Activated T-cell treated with anti-CD3 and anti-CD28 coated beads for 48 hours (primary cell): Measurements from ENCODE around the gene RAD51B.

Experiments
- DNase-seq: peaks from one replicate; pipeline ENCODE4 v3.0.0-alpha.2; 2020; ENCODE audit warnings: low read depth

Gene RAD51B

DNA sequence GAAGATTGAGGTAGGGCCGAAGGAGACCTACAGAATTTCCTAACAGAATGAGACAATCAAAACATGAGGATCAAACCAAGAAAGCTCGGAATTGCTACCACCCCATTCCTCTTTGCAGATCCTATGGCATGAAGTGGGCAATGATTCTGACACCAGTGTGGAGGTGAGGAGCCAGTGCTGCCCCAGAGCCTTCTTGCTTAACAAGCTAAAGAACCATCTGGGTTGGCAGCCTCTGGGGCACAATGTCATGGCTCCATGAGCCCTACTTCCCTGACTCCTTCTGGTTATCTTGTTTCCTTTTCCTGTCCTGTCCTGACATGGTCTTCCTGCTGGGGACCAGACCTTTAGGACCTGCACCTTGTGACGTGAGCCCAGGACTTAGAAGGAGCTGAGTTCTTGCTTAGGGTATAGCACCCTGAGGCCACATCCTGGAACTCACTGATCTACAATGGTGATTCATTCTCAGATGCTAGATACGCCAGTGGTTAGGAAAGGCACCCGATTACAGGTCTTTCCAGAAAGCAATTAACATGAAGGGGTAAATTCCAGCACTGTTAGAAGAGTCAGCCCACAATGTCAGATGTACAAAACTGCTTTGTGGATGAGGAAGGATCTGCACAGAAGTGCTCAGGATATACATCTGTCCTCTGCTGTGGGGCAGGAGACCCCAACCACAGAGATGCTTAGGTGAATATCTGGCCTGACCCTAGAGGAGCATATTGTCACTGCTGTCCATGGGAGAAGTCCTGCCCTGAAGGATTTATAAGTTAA lies 649.0 kb downstream of the RAD51B start:
- DNase-seq, result peak; percentile 15

DNA sequence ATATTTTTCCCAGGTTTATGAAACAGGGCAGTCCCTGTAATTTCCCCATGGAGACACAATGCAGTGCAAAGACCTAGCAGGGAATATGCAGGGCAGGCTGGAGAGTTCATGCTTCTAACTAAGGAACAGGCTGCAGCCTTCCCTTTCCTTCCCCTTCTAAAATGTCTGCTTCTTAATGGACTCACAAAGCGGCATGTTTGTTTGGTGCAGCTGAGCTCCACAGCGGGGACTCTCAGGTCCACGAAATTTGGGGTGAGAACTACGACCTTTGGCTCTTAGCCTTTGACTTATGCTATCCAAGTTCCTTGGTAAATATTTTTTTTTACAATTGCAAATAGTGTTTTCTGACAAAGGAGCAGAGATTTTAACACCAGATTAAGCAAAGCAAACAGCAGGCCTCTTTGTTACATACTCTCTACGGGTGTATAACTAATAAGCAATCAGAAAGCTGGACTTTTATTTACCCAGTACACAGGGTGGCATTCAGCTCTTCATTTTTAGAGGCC lies 649.7 kb downstream of the RAD51B start:
- no peak for DNase-seq

DNA sequence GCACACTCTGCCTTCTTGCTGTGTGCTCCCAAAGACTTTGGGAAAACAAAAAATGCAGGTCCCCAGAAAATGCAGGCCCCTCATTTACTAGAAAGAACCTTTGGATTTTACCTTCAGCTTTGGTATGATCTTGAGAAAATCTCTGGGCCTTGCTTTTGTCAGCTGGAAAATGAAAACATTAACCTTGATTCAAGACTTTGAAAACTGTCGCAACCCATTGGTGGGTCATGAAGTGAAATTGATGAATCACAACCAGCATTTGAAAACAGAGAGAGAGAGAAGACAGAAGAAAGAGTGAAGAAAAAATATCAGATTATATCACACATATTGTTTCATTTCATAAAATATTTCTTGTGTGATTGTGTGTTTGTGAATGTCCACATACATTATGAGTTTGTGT lies 650.8 kb downstream of the RAD51B start:
- no peak for DNase-seq

DNA sequence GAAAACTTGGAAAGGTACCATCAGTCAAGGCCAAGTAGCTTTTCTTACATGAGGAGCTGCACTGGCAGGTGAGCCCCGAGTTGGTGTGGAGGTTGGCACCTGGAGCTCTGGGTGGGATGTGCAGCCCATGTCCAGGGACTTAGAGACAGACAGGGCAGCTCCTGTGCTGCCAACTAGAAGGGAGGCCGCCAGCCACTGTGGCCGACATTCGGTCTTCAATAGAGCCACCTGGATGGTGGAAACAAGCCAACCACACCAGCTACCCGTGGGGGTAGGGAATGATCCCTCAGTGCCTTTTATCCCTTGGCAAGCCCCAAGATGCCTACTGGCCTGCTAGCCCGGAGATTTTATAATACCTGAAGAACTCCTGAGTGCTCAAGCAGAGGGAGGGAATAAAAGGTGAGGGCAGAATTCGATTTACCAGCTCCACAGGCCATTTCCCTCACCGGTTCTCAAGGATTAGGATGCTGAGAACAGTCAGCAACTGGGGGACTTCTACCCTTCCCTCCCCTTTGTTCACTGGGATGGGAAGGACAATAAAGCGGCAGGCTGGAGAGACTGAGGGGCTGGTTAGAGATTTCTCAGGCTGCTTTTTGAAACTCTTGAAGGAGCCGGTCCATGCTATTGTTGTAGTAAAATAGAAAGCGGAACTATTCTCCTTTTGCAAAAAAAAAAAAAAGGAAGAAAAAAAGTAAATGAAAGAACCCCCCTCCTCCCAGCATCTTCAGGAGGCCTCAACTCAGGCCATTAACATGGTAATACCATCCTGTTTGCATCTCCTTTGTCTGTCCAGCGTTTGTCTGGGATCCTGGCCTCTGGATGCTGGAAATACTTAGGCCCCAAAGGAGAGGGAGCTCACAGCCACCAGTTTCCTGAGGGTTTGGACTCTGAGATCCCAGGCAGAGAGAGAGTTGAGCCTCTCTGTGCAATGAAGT lies 651.7 kb downstream of the RAD51B start:
- DNase-seq, result no peak

DNA sequence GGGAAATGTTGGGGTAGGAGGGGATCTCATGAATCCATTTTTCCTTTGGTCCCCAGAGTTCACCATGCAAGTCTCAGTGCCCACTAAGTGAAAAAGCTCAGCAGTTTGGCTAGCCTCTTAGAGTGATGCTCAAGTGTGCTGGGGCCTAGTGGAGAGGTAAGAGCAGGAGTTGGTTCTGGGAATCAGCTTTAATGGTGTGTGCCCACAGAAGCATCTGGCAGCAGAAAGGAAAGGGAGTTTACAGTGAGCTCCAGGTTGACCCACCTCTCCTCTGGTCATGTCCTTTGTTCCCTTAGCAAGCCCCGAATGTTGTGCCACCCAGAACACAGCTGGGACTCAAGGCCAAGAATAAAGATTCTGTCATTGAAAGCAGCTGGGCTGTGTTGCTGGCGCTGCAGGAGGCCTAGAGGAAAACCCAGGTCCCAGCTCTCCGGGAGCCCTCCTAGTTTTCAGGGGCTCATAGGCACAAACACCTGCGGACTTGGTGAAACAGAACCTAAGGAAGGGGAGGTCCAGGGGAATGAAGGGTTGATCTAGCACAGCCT lies 652.5 kb downstream of the RAD51B start:
- DNase-seq, result no peak

DNA sequence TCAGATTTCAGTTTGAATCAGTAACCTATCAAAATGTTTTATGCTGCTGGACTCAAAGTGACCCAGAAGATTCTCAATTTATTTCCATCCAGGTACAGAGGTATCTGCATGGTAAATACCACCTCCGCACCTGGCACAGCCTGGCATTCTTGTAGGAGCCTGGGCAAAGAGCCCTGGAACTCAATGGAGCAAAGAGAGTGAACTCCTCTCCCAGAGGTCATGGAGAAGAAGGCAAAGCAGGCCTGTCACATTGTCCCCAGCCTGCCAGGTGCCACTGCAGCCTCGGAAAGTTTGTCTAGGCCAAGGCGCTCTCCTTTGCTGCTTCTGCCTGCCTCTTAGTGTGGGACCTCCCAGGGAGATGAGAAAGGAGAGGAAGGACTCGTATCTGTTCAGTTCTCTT lies 653.5 kb downstream of the RAD51B start:
- no peak for DNase-seq

DNA sequence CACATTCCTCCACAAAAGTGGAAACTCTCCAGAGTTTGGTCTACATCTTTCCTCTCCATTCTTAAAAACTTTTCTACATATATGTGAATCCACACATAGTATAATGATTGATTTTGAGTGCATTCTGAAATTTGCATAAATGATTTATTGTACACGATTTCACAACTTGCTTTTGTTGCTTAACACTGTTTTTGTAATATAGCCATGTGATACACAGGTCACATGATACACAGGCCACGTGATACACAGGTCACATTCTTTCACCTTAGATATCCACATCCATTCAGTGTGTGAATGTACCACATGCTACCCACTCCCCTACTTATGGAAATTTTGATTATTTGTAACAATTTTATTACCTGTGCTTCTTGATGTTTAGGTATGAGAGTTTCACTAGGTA lies 654.2 kb downstream of the RAD51B start:
- no peak for DNase-seq

DNA sequence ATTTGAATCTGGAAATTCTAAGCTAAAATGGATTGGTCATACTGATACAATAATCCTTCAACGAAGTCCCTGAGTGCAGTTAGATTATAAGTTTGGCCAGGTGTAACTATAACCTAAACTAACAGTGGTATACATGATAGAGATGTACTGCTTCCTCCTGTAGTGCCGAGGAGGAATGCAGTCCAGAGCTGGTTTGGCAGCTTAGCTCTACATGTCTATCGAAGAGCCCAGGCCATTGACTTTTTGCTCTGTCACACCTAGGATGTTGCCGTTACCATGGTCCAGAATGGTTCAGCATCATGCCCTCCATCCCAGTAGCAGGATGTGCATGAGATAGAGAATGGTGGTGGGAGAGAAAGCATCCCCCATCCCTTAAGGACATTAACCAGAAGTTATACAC lies 655.2 kb downstream of the RAD51B start:
- no peak for DNase-seq

DNA sequence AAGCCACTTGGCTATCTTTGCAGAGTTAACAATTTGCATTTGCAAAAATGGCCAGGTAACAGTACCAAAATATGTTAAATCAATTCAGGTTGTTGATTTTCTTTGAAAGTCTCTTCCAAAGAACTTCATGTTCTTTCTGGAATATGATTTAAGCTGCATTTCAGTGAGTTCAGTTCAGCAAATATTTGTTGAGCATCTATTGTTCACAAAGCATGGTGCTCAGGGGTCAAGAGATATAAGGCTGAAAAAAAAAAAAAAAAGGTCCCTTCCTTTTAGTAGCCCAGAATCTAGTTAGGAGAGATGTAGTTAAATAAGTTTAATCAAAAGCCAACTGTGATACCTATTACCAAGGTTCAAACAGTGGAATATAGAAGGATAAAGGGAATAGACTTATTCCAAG lies 656.2 kb downstream of the RAD51B start:
- no peak for DNase-seq

DNA sequence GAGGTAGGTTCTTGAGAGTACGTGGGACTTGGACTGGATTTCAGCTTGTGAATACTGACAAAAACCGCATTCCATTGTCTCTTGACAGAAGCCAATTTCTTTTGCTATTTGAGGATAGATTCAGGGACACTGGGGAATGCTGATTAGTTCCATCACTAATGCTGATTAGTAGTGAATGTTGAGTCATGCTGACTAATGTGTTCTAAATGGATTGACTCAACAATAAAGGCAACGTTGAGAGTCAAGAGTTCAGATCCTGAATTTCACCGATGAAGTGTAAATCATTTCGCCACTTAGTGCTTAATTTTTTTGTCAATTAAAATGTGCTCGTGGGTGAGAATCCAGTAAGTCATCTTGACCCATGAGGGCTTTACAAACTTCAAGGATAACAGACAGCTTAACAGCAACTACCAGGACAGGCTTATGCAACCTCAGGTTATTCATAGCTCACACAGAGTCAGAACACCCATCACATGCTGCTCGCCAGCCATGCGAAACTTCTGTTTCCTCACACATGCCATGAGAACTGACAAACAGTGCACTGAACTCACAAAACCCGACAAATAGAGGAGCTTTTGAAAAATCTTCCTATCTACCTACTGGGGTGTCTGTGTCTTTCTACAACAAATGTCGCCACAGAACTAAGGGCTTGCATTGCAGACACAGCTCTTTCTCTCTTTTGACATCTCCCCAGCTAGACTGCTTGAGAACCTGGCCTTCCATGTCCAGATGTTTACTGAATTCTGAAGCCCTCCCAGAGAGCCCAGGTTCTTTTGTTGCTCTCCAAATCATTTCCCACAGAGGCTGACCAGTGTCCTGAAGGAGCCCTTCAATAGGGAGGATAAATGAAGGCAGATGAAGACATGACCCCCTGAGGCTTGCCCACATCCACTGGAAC lies 656.9 kb downstream of the RAD51B start:
- no peak for DNase-seq

DNA sequence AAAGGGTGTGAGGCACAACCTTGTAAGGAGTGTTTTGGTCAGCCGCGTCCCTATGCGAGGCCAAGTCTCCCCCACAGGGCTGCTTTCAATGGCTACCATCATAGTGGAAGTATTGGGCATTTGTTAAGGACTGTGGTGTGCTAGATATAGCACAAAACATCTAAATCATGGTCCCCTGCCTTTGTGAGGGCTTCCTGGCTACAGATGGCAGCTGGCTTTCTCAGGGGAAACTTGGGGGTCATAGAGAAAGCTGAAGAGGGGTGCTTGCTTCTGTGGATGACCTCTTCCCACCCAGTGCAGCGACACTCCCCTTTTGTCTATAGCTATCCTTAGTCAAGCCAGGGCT lies 657.5 kb downstream of the RAD51B start:
- no peak for DNase-seq

DNA sequence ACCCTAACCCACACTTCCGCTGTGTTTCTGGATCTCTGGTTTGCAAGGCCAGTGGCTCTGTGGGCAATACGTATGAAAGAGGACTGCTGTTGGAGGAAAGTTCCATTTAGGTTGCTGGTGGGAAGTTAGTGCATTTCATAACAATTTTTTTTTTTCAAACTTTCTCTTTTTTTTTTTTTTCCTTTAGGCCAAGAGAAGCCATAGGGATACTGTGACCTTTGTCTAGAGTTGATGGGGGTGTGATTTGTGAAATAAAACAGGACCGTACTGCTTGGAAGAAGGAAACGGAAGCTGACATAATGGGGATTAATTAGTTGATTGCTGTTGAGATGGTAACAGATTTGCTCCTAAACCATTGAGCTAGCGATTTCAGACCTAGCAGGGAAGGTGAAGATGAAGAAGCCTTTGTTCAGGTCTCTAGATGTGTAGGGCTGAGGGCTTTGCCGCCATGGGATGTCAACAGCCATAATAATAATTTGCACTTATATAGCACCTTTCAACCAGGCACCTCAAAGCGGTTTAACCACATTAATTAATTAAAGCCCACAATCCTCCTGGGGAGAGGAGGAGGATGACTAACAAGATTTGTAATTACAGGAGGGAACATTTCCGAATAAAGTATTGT lies 658.0 kb downstream of the RAD51B start:
- no peak for DNase-seq

DNA sequence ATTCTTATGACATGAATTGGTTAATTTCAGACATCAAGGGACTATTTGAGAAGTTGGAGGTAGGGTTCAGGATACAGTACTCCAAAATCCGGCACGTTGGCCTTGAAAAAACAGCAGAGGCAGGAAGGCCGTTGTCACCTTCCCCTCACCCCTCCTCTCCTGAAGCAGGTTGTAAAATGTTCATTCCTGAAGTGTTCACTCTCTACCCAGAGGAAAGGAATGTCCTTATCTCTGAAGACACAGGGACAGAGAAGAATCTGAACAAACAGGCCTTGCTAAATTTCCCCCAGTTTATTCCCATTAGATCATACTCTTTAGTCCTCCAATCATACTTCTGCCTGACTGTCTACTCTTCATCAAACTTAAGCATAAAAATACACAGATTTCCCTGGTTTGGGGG lies 659.7 kb downstream of the RAD51B start:
- no peak for DNase-seq

DNA sequence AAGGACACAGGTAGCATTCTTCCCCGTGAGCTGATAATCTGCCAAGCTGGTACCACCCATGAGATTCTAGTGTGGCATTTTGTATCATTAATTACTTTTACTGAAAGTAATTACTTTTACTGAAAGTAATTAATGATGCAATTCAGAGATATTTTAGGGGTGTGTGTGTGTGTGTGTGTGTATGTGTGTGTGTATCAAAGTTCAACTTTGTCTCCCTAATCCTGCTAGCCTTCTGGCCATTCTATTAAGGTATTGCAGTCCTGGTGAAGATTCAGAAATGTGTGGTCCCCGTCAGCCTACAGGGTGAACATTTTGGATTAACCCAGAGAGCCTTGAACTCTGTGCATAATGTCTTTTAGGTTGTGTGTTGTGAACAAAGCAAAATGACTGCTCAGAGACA lies 662.4 kb downstream of the RAD51B start:
- DNase-seq, result no peak

DNA sequence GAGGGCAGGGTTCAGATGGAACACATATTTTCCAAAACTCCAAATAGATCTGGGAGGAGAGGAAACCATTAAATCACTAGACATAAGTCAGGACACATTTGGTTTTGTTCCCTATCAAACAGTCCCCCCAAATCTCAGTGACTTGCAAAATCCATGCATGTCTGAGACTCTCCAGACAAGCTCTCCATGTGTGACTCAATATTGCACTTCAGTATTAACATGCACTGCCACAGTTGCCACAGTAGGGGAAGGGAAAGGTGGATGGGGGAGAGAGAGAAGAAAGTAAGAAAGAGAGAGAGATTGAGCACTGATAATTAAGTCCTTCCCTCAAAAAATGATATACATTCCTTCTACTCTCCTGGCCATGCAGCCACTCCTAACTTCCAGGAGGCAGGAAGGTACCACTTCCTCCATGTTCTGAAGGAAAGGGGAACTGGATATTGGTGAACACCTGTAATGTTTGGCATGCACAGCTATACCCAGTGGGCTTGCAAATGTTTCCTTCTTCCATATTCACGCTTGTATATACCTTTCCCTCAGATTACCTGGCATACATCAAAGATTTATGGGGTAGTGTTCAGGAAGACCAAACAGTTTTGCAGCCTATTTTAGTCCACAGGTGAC lies 663.3 kb downstream of the RAD51B start:
- no peak for DNase-seq

DNA sequence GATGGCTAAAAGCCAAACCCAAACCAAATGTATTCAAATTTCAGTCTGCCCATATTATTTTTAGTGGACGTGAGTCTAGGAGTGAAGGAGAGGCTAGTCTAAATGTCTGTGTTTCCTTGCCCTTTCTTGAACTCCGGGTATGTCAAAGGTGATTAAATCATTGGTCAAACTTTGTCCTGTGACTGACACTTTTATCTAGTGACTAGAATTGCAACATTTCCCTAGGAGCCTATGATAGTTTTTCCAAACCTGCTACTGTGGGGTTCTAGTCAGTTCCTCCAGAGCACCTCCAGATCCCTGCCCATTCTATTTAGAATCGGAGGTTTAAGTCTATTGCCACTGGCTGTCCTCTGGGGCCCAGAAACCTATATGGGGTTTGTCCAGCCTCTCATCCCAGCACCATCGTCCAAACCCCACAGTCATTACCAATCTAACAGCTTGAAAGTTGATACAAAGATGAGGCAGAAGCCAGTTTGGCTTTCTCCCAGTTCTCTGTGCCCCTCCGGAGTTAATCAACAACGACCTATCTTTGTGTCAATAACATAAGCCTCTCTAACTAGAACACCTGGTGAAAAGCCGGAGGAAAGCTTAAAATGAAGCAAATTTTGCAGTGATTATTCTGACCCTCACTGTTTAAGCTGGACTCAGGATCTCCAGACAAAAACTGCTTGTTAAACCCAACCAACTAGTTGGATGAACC lies 666.6 kb downstream of the RAD51B start:
- no peak for DNase-seq

DNA sequence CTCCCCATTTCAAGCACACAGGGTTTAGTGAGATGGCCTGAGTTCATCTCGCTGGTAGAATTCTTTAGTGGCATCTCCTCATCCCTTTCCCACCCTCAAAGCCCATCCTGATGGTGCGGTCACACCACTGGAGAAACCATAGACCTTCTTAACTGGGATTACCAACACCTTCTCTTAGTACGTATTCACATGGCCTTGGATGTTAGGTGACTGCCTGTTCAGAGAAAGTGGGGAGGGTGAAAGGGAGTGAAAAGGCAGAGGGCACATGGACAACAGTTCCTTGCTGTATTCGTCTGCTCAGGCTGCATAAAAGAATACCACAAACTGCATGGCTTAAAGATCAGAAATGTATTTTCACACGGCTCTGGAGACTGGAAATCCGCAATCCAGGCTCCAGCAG lies 667.2 kb downstream of the RAD51B start:
- no peak for DNase-seq

DNA sequence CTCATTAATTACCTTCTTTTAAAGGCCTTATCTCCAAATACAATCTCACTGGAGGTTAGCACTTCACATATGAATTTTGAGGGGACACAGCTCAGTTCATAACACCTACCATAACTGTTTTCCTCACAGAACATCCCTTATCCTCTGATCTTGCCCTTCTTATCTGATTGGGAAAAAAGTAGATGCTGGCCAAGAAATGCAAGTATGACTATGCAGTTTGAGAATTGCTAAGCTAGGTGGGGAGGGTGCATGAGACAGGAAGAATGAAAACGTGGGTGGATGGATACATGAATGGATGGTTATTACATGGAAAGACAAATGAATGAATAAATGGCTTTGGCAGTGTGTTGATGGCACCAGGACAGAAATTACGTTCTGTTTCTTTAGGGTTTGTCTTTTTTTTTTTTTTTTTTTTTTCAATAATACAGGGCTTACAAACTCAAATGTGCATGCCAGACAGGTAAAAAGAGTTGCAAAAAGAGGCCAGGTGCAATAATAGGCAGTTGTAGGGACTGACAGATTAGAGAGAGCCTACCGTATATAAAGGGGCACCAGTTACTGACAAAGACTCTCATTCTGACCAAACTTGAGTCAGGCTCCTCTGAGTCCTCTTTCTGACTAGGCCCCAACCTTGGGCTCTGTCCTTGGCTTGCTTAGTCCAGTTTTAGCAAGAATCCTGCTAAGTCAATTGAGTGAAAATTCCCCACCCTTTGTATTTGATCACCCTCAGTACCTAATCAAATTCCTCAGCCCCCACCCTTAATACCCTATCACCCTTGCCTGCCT lies 668.4 kb downstream of the RAD51B start:
- no peak for DNase-seq

DNA sequence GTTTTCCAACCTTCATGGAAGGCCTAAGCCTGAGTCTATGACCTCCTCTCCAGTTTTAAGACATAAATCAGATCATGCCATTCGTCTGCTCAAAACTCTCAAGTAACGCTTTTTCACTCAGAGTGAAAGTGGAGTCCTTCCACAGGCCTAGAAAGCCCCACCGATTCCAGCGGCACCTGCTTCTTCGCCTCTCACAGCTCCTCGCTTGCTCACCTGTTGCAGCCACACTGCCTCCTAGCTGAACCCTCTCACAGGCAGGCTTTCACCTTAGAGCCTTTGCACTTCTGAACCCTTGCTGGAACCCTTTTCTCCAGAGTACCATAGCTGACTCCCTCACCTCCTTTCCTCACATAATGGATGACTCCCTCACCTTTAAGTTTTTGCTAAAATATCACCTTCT lies 672.2 kb downstream of the RAD51B start:
- no peak for DNase-seq
